ENCODE measurements around the gene ADAP1. TPM values are rescaled to one million over a fixed set of nuclear protein-coding genes. Genes with fewer than 3 reads are reported as not detected.

ADAP1 gene
- total and polyA plus RNA-seq, 2 of the 13 experiments (the other 11 are each of a cell fraction or from before 2014, with no cell fraction given) = 10.5 to 24.6 TPM

DNA sequence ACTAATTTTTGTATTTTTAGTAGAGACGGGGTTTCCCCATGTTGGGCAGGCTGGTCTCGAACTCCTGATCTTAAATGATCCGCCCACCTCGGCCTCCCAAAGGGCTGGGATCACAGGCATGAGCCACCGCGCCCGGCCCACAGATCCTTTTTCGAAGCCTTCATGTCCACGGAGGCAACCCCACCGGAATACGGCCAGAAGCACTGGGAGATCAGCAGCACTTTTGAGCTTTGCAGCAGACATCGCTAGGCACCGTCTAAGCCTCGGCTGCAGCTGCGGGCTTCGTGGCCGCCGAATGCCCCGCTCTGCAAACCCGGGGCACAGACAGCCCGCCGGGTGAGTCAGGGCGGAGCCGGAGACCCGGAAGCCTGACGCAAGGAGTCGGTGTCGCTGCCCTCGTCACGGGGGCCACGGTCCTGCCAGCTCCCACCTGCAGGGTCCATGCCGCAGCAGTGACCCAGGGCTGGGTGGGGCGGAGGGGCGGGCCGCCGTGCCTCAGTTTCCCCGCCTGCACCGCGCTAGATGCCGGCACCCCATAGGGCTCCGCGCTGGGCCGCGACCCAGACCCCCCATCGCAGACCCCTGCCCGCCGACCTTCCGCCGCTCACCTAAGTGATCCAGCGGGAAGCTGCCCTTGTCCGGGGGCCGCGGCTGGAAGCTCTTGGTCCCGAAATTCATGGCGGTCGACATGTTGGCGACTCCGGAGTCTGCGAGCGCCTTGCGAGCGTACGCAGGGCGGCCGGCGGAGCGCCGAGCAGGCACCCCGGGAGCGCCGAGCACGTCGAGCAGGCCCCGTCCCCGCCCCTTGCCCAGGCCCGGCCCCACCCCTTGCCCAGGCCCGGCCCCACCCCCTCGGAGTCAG is 20.6 kb upstream of the ADAP1 start, which contains the start of gene COX19 (continued):
- TF ChIP-seq ETV5 (CRISPR knock-in tag; IDR thresholded peaks at IDR 0.05; ENCODE audit: borderline replicate concordance) = peak; percentile 51; the same call in 1 of the 2 replicates
- 0 out of 2 replicates have a peak, but pooled peaks have one; percentile 16 for TF ChIP-seq PRMT3 (CRISPR knock-in tag; IDR thresholded peaks at IDR 0.05; ENCODE audit: borderline replicate concordance, low read depth)
- TF ChIP-seq, protein P1, sequence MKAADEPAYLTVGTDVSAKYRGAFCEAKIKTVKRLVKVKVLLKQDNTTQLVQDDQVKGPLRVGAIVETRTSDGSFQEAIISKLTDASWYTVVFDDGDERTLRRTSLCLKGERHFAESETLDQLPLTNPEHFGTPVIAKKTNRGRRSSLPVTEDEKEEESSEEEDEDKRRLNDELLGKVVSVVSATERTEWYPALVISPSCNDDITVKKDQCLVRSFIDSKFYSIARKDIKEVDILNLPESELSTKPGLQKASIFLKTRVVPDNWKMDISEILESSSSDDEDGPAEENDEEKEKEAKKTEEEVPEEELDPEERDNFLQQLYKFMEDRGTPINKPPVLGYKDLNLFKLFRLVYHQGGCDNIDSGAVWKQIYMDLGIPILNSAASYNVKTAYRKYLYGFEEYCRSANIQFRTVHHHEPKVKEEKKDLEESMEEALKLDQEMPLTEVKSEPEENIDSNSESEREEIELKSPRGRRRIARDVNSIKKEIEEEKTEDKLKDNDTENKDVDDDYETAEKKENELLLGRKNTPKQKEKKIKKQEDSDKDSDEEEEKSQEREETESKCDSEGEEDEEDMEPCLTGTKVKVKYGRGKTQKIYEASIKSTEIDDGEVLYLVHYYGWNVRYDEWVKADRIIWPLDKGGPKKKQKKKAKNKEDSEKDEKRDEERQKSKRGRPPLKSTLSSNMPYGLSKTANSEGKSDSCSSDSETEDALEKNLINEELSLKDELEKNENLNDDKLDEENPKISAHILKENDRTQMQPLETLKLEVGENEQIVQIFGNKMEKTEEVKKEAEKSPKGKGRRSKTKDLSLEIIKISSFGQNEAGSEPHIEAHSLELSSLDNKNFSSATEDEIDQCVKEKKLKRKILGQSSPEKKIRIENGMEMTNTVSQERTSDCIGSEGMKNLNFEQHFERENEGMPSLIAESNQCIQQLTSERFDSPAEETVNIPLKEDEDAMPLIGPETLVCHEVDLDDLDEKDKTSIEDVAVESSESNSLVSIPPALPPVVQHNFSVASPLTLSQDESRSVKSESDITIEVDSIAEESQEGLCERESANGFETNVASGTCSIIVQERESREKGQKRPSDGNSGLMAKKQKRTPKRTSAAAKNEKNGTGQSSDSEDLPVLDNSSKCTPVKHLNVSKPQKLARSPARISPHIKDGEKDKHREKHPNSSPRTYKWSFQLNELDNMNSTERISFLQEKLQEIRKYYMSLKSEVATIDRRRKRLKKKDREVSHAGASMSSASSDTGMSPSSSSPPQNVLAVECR (CRISPR knock-in tag; IDR thresholded peaks at IDR 0.05; ENCODE audit: borderline replicate concordance) = peak; percentile 87; the same call in 1 of the 2 replicates
- TF ChIP-seq TGIF2 (CRISPR knock-in tag; IDR thresholded peaks at IDR 0.05) = peak; percentile 64
- TF ChIP-seq ZNF30 (CRISPR knock-in tag; IDR thresholded peaks at IDR 0.05) = 0 out of 2 replicates have a peak, but pooled peaks have one; percentile 48
- peak; percentile 82 for TF ChIP-seq KMT2A (CRISPR knock-in tag; IDR thresholded peaks at IDR 0.05)
- no peak for TF ChIP-seq CREM (IDR thresholded peaks at IDR 0.05)
- TF ChIP-seq CREM (CRISPR knock-in tag; IDR thresholded peaks at IDR 0.05) = no peak; the same call in 1 of the 2 replicates
- no peak for TF ChIP-seq NBN (conservative IDR thresholded peaks at IDR 0.05)
- TF ChIP-seq PHF20 (CRISPR knock-in tag; IDR thresholded peaks at IDR 0.05) = peak; percentile 71; the same call in 1 of the 2 replicates
- no peak for TF ChIP-seq NFE2 (CRISPR knock-in tag; IDR thresholded peaks at IDR 0.05)
- peak; percentile 97 for TF ChIP-seq RBFOX2 (IDR thresholded peaks at IDR 0.05; ENCODE audit: low read depth, low read length)
- peak; percentile 64 for TF ChIP-seq ZNF639 (CRISPR knock-in tag; conservative IDR thresholded peaks at IDR 0.05)
- peak; percentile 44; the same call in 1 of the 2 replicates for TF ChIP-seq ZHX1 (CRISPR knock-in tag; IDR thresholded peaks at IDR 0.05; ENCODE audit: low read depth)
- no peak; the same call in 1 of the 2 replicates for TF ChIP-seq ZBTB42 (CRISPR knock-in tag; IDR thresholded peaks at IDR 0.05)
- TF ChIP-seq AKAP8 (CRISPR knock-in tag; IDR thresholded peaks at IDR 0.05) = peak; percentile 92
- 0 out of 2 replicates have a peak, but pooled peaks have one; percentile 47 for TF ChIP-seq MTA1 (CRISPR knock-in tag; IDR thresholded peaks at IDR 0.05; ENCODE audit: borderline replicate concordance)
- TF ChIP-seq, protein P2, sequence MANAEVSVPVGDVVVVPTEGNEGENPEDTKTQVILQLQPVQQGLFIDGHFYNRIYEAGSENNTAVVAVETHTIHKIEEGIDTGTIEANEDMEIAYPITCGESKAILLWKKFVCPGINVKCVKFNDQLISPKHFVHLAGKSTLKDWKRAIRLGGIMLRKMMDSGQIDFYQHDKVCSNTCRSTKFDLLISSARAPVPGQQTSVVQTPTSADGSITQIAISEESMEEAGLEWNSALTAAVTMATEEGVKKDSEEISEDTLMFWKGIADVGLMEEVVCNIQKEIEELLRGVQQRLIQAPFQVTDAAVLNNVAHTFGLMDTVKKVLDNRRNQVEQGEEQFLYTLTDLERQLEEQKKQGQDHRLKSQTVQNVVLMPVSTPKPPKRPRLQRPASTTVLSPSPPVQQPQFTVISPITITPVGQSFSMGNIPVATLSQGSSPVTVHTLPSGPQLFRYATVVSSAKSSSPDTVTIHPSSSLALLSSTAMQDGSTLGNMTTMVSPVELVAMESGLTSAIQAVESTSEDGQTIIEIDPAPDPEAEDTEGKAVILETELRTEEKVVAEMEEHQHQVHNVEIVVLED (CRISPR knock-in tag; IDR thresholded peaks at IDR 0.05; ENCODE audit: borderline replicate concordance) = peak; percentile 99
- 0 out of 2 replicates have a peak, but pooled peaks have one; percentile 38 for TF ChIP-seq ZNF350 (CRISPR knock-in tag; IDR thresholded peaks at IDR 0.05; ENCODE audit: borderline replicate concordance, low read depth)
